Erythroblast (primary cell): ENCODE data around the gene PLD3.

ENCODE experiments used
- GATA1 ChIP-seq: IDR thresholded peaks from 2 replicates; pipeline ENCODE4 v1.6.1; 2011; ENCODE audit warnings: low read depth, mild to moderate bottlenecking, control low read depth, low read length, moderate library complexity
- POLR2A ChIP-seq: IDR thresholded peaks from 2 replicates; pipeline ENCODE4 v1.6.1; 2011; ENCODE audit warnings: mild to moderate bottlenecking, low read length

- TF ChIP-seq POLR2A (no peak), GATA1 (no peak)
Measured at GRCh38 chr19:40336601-40336900, 11.9 kb upstream of the PLD3 start.
